DND-41 (cell line): Measurements from ENCODE around the gene CCT7.

ENCODE experiments used
- ATAC-seq: fragments of 200-7000 bp; cut with Tn5 transposase; 3 replicates; pipeline ENCODE4 v1.9.1; 2021; ENCODE audit warnings: low read depth; ENCODE audit not compliant: insufficient read depth
- DNase-seq: peaks from one replicate; pipeline ENCODE4 v3.0.0-alpha.2; 2020
- H2AFZ ChIP-seq: 2 replicates; pipeline ENCODE4 v1.6.0; 2012; ENCODE audit warnings: low read depth, low read length
- H3K27ac ChIP-seq: 2 replicates; pipeline ENCODE4 v1.5.1; 2012; ENCODE audit warnings: low read length, inconsistent platforms
- H3K27me3 ChIP-seq: fragments of 200-600 bp; sonication (generic); 2 replicates; pipeline ENCODE4 v1.6.0; 2012; ENCODE audit warnings: low read length, mild to moderate bottlenecking, inconsistent platforms; ENCODE audit not compliant: insufficient read depth, poor library complexity
- H3K36me3 ChIP-seq: 2 replicates; pipeline ENCODE4 v1.5.1; 2012; ENCODE audit warnings: low read length, inconsistent platforms; ENCODE audit not compliant: insufficient read depth
- H3K4me1 ChIP-seq: 2 replicates; pipeline ENCODE4 v1.5.1; 2012; ENCODE audit warnings: mild to moderate bottlenecking, low read length; ENCODE audit not compliant: insufficient read depth
- H3K4me2 ChIP-seq: 2 replicates; pipeline ENCODE4 v1.6.0; 2012; ENCODE audit warnings: mild to moderate bottlenecking, moderate library complexity, low read length, inconsistent platforms; ENCODE audit not compliant: insufficient read depth
- H3K4me3 ChIP-seq, 2 experiments: fragments of 200-600 bp in 1 of 2; shearing (Covaris generic) in 1 of 2; 2 replicates each; pipeline ENCODE4 v1.5.1; 2012 to 2016; ENCODE audit warnings: inconsistent platforms in 2 of 2, low read length in 2 of 2, mild to moderate bottlenecking in 2 of 2, low read depth in 1 of 2, moderate library complexity in 1 of 2
- H3K79me2 ChIP-seq: 2 replicates; pipeline ENCODE4 v1.6.0; 2012; ENCODE audit warnings: low read length, inconsistent platforms; ENCODE audit not compliant: insufficient read depth
- H3K9ac ChIP-seq: 2 replicates; pipeline ENCODE4 v1.6.0; 2012; ENCODE audit warnings: low read depth, mild to moderate bottlenecking, inconsistent platforms, low read length, moderate library complexity
- H3K9me3 ChIP-seq: 2 replicates; pipeline ENCODE4 v1.5.1; 2012; ENCODE audit warnings: low read length, moderate library complexity, mild to moderate bottlenecking, inconsistent platforms; ENCODE audit not compliant: insufficient read depth, severe bottlenecking
- H4K20me1 ChIP-seq: 2 replicates; pipeline ENCODE4 v1.6.0; 2012; ENCODE audit warnings: low read length; ENCODE audit not compliant: insufficient read depth
- EZH2 ChIP-seq: IDR thresholded peaks from 3 replicates; pipeline ENCODE4 v1.6.1; 2012; ENCODE audit warnings: borderline replicate concordance, low read depth, mild to moderate bottlenecking, moderate library complexity, low read length, inconsistent platforms; ENCODE audit not compliant: severe bottlenecking
- TF ChIP-seq, protein P1 (sequence below): IDR thresholded peaks from 2 replicates; pipeline ENCODE4 v1.5.1; 2012; ENCODE audit warnings: borderline replicate concordance, low read length, moderate library complexity, mild to moderate bottlenecking; ENCODE audit not compliant: poor library complexity, severe bottlenecking; ENCODE audit errors: extremely low read depth

Gene CCT7

DNA sequence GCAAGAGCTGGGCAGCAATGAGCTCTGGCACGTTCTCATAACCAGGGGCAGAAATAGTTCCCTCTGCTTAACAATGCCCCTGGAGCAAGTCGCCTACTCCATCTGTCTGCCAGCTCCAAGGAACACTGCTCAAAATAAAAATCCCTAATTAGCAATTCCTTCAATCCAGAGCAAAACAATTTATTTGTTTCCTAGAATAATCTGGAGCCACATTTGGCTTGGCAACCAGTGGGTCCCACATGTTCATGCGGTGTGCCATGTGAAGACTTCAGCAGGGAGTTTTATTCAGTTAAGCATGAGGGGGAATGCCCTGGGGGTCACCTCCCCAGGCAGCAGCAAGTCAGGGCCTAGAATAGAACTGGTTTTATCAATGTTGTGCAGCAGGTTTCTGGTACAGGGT is 66.8 kb downstream of the CCT7 start:
- H3K27ac ChIP-seq = no peak overlapping the region
- H2AFZ ChIP-seq = no peak overlapping the region

DNA sequence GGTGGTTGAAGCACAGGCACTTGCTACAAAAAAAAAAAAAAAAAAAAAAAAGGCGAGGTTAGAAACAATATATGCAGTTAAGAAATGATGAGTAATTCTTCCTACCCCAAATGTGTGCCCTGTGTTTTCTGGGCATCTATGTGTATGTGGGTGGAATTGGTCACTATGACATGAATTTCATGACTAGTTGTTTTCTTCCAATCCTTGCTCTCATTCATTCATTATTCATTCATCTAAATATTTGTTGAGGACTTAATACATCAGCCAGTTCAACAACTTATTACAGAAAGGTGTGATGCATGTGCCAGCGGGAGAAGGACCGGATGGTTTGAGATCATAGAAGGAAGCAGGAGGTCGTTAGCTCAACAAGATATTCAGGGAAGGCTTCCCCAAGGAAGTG is 67.5 kb downstream of the CCT7 start:
- H3K36me3 ChIP-seq = no peaks in the 10 kb centered on the region

More for the DNA sequence above, 66.8 kb downstream of the CCT7 start:
- TF ChIP-seq, protein P1, sequence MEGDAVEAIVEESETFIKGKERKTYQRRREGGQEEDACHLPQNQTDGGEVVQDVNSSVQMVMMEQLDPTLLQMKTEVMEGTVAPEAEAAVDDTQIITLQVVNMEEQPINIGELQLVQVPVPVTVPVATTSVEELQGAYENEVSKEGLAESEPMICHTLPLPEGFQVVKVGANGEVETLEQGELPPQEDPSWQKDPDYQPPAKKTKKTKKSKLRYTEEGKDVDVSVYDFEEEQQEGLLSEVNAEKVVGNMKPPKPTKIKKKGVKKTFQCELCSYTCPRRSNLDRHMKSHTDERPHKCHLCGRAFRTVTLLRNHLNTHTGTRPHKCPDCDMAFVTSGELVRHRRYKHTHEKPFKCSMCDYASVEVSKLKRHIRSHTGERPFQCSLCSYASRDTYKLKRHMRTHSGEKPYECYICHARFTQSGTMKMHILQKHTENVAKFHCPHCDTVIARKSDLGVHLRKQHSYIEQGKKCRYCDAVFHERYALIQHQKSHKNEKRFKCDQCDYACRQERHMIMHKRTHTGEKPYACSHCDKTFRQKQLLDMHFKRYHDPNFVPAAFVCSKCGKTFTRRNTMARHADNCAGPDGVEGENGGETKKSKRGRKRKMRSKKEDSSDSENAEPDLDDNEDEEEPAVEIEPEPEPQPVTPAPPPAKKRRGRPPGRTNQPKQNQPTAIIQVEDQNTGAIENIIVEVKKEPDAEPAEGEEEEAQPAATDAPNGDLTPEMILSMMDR = no peak
- no peak for TF ChIP-seq EZH2
- Histone ChIP-seq H3K9me3 (no peaks in the 10 kb centered on the region), H3K79me2 (no peaks in the 10 kb centered on the region), H3K4me1 (no peaks in the 10 kb centered on the region), H4K20me1 (no peaks in the 10 kb centered on the region), H3K4me3 (no peak overlapping the region), H3K36me3 (no peaks in the 10 kb centered on the region), H3K4me2 (no peak overlapping the region), H3K9ac (no peak overlapping the region), H3K27me3 (peaks cover 8% of the 10 kb centered on the region)
- DNase-seq = no peak
- ATAC-seq = no peak

More for the DNA sequence above, 67.5 kb downstream of the CCT7 start:
- no peaks in the 10 kb centered on the region for H3K4me1 ChIP-seq
- ATAC-seq = no peak
- H3K79me2 ChIP-seq = no peaks in the 10 kb centered on the region
- H3K27me3 ChIP-seq = peaks cover 11% of the 10 kb centered on the region
- H3K27ac ChIP-seq = no peak overlapping the region
- no peaks in the 10 kb centered on the region for H3K9me3 ChIP-seq
- H3K4me2 ChIP-seq = no peak overlapping the region
- DNase-seq = no peak
- H3K9ac ChIP-seq = no peak overlapping the region
- no peak overlapping the region for H2AFZ ChIP-seq
- no peak for TF ChIP-seq EZH2
- TF ChIP-seq, protein P1 = no peak
- H4K20me1 ChIP-seq = no peaks in the 10 kb centered on the region
- no peak overlapping the region for H3K4me3 ChIP-seq
